HEK293 (cell line): ENCODE results near the gene ZSCAN20.

ENCODE experiments used
- CTCF ChIA-PET: fragments of 350-600 bp; formaldehyde crosslinking; extraction: SDS; loops from one replicate; lab custom pipeline; 2021; ENCODE audit warnings: antibody characterized with exemption; lab: Yijun Ruan, JAX
- POLR2A ChIA-PET: fragments of 300-600 bp; formaldehyde crosslinking; extraction: SDS; loops from one replicate; lab custom pipeline; 2020; ENCODE audit warnings: antibody characterized with exemption, inconsistent platforms; lab: Yijun Ruan, JAX
- H3K27ac ChIP-seq: fragments of 200-500 bp; sonication (Bioruptor generic); 2 replicates; pipeline ENCODE4 v1.5.1; 2014; ENCODE audit warnings: low read depth, low read length, control low read depth, inconsistent platforms; ENCODE audit errors: extremely low read depth
- H3K36me3 ChIP-seq, 2 experiments: fragments of 200-500 bp in 1 of 2; sonication (Bioruptor generic) in 1 of 2; 1 replicate in 1 of 2; 2 replicates in 1 of 2; pipeline ENCODE4 v1.5.1; 2014 to 2017; ENCODE audit warnings: inconsistent platforms in 2 of 2, low read length in 2 of 2; ENCODE audit not compliant: control insufficient read depth in 2 of 2, insufficient read depth in 1 of 2
- H3K4me1 ChIP-seq: fragments of 200-500 bp; sonication (Bioruptor generic); 2 replicates; pipeline ENCODE4 v1.5.1; 2014; ENCODE audit warnings: mild to moderate bottlenecking, low read length, inconsistent platforms; ENCODE audit not compliant: control insufficient read depth, insufficient read depth
- H3K4me3 ChIP-seq: 2 replicates; pipeline ENCODE4 v1.5.1; 2011; ENCODE audit warnings: low read depth, mild to moderate bottlenecking, control low read depth, low read length, moderate library complexity
- H3K9me3 ChIP-seq: fragments of 200-500 bp; sonication (Bioruptor generic); 2 replicates; pipeline ENCODE4 v1.5.1; 2014; ENCODE audit warnings: low read depth, low read length, inconsistent platforms; ENCODE audit not compliant: control insufficient read depth, insufficient read depth
- KLF1 ChIP-seq: fragments of 450-650 bp; formaldehyde crosslinking; IDR thresholded peaks from 2 replicates; pipeline ENCODE4 v1.5.1; 2016; ENCODE audit warnings: missing biosample characterization, missing genetic modification characterization
- KLF7 ChIP-seq: fragments of 450-650 bp; formaldehyde crosslinking; IDR thresholded peaks from 2 replicates; pipeline ENCODE4 v1.5.1; 2016; ENCODE audit warnings: missing biosample characterization, missing genetic modification characterization, borderline replicate concordance
- MYNN ChIP-seq: fragments of 450-650 bp; formaldehyde crosslinking; IDR thresholded peaks from 2 replicates; pipeline ENCODE4 v1.5.1; 2016; ENCODE audit warnings: missing biosample characterization, missing genetic modification characterization, borderline replicate concordance
- REPIN1 ChIP-seq: fragments of 450-650 bp; formaldehyde crosslinking; IDR thresholded peaks from 2 replicates; pipeline ENCODE4 v1.5.1; 2017; ENCODE audit warnings: missing biosample characterization, missing genetic modification characterization, low read depth
- TCF7L2 ChIP-seq: IDR thresholded peaks from 2 replicates; pipeline ENCODE4 v1.6.1; 2011; ENCODE audit warnings: low read depth, mild to moderate bottlenecking, inconsistent platforms, low read length, moderate library complexity, borderline replicate concordance
- ZBTB7A ChIP-seq: fragments of 450-650 bp; formaldehyde crosslinking; IDR thresholded peaks from 2 replicates; pipeline ENCODE4 v1.5.1; 2016; ENCODE audit warnings: low read depth, missing biosample characterization, missing genetic modification characterization
- ZNF132 ChIP-seq: fragments of 450-650 bp; formaldehyde crosslinking; IDR thresholded peaks from 2 replicates; pipeline ENCODE4 v1.5.1; 2017; ENCODE audit warnings: missing biosample characterization, missing genetic modification characterization, borderline replicate concordance
- ZNF391 ChIP-seq: fragments of 450-650 bp; formaldehyde crosslinking; IDR thresholded peaks from 2 replicates; pipeline ENCODE4 v1.5.1; 2016; ENCODE audit warnings: low read depth, missing biosample characterization, missing genetic modification characterization, borderline replicate concordance
- ZNF529 ChIP-seq: fragments of 450-650 bp; formaldehyde crosslinking; IDR thresholded peaks from 2 replicates; pipeline ENCODE4 v1.5.1; 2017; ENCODE audit warnings: missing genetic modification characterization, missing biosample characterization; ENCODE audit not compliant: insufficient replicate concordance
- ZNF548 ChIP-seq: fragments of 450-650 bp; formaldehyde crosslinking; IDR thresholded peaks from 2 replicates; pipeline ENCODE4 v1.5.1; 2016; ENCODE audit warnings: missing biosample characterization, missing genetic modification characterization
- ZNF629 ChIP-seq: fragments of 450-650 bp; formaldehyde crosslinking; IDR thresholded peaks from 2 replicates; pipeline ENCODE4 v1.5.1; 2017; ENCODE audit warnings: missing biosample characterization, missing genetic modification characterization
- ZNF777 ChIP-seq: fragments of 450-650 bp; formaldehyde crosslinking; IDR thresholded peaks from 2 replicates; pipeline ENCODE4 v1.5.1; 2017; ENCODE audit warnings: missing biosample characterization, missing genetic modification characterization, borderline replicate concordance
- ZNF830 ChIP-seq: fragments of 450-650 bp; IDR thresholded peaks from 2 replicates; pipeline ENCODE4 v1.5.0; 2018; ENCODE audit warnings: missing biosample characterization, missing genetic modification characterization, low read depth, mild to moderate bottlenecking, moderate library complexity
- ZNF837 ChIP-seq: fragments of 450-650 bp; formaldehyde crosslinking; IDR thresholded peaks from 2 replicates; pipeline ENCODE4 v1.5.1; 2016; ENCODE audit warnings: missing biosample characterization, missing genetic modification characterization
- TF ChIP-seq, protein P1 (sequence below): fragments of 450-650 bp; formaldehyde crosslinking; IDR thresholded peaks from 2 replicates; pipeline ENCODE4 v1.5.1; 2016; ENCODE audit warnings: missing biosample characterization, missing genetic modification characterization, borderline replicate concordance
- TF ChIP-seq, protein P2 (sequence below): fragments of 450-650 bp; formaldehyde crosslinking; IDR thresholded peaks from 2 replicates; pipeline ENCODE4 v1.5.1; 2016; ENCODE audit warnings: missing biosample characterization, missing genetic modification characterization
- TF ChIP-seq, protein P3 (sequence below): fragments of 450-650 bp; formaldehyde crosslinking; IDR thresholded peaks from 2 replicates; pipeline ENCODE4 v1.5.1; 2016; ENCODE audit warnings: missing biosample characterization, missing genetic modification characterization
- TF ChIP-seq, protein P4 (sequence below): fragments of 450-650 bp; formaldehyde crosslinking; IDR thresholded peaks from 2 replicates; pipeline ENCODE4 v1.5.1; 2017; ENCODE audit warnings: missing biosample characterization, missing genetic modification characterization
- TF ChIP-seq, protein P5 (sequence below): fragments of 450-650 bp; IDR thresholded peaks from 2 replicates; pipeline ENCODE4 v1.5.1; 2018; ENCODE audit warnings: missing biosample characterization, missing genetic modification characterization
- TF ChIP-seq, protein P6 (sequence below): fragments of 450-650 bp; formaldehyde crosslinking; IDR thresholded peaks from 2 replicates; pipeline ENCODE4 v1.5.1; 2016; ENCODE audit warnings: missing biosample characterization, missing genetic modification characterization

ZSCAN20 gene

DNA sequence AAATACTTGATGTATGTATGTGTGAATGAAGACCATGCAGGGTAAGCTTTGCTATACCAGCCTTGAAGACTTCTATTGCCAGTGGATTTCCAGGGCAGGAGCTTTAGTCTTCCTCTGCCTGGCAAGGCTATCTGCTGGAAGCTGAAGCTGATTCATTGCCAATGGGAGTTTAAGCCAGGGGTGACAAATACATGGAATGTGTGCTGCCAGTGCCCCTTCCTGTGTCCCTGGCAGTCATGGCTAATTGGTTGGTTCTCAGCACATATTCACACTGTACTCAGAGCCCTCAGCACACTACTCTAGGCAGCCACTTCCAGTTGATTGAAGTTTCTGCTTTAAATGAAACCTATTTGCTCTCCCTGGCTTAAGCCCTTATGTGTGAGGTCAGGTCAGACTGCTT is 1.5 kb downstream of the ZSCAN20 start (continued):
- TF ChIP-seq KLF1 (tag by site-specific recombination) = no peak
- TF ChIP-seq, protein P1, sequence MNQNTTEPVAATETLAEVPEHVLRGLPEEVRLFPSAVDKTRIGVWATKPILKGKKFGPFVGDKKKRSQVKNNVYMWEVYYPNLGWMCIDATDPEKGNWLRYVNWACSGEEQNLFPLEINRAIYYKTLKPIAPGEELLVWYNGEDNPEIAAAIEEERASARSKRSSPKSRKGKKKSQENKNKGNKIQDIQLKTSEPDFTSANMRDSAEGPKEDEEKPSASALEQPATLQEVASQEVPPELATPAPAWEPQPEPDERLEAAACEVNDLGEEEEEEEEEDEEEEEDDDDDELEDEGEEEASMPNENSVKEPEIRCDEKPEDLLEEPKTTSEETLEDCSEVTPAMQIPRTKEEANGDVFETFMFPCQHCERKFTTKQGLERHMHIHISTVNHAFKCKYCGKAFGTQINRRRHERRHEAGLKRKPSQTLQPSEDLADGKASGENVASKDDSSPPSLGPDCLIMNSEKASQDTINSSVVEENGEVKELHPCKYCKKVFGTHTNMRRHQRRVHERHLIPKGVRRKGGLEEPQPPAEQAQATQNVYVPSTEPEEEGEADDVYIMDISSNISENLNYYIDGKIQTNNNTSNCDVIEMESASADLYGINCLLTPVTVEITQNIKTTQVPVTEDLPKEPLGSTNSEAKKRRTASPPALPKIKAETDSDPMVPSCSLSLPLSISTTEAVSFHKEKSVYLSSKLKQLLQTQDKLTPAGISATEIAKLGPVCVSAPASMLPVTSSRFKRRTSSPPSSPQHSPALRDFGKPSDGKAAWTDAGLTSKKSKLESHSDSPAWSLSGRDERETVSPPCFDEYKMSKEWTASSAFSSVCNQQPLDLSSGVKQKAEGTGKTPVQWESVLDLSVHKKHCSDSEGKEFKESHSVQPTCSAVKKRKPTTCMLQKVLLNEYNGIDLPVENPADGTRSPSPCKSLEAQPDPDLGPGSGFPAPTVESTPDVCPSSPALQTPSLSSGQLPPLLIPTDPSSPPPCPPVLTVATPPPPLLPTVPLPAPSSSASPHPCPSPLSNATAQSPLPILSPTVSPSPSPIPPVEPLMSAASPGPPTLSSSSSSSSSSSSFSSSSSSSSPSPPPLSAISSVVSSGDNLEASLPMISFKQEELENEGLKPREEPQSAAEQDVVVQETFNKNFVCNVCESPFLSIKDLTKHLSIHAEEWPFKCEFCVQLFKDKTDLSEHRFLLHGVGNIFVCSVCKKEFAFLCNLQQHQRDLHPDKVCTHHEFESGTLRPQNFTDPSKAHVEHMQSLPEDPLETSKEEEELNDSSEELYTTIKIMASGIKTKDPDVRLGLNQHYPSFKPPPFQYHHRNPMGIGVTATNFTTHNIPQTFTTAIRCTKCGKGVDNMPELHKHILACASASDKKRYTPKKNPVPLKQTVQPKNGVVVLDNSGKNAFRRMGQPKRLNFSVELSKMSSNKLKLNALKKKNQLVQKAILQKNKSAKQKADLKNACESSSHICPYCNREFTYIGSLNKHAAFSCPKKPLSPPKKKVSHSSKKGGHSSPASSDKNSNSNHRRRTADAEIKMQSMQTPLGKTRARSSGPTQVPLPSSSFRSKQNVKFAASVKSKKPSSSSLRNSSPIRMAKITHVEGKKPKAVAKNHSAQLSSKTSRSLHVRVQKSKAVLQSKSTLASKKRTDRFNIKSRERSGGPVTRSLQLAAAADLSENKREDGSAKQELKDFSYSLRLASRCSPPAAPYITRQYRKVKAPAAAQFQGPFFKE = no peak
- TF ChIP-seq ZNF777 (tag by site-specific recombination) = no peak
- TF ChIP-seq ZNF548 = no peak

DNA sequence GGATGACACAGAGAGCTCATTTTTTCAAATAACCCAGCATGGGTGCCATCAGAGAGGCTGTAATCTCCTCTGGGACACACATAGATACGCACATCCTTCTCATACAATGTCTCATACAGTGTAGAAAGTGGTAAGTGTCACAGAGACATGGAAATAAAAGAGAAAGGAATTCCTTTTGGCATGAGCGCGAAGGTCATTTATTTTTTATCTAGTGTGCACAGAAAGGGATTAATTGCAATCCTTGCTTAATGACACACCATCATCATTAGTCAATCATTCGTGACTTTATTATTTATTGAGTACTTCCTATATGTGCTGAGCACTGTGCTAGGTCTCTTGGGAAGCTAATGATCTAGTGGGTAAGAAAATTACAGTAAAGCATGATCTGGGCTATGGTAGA is 5.0 kb downstream of the ZSCAN20 start:
- no peak overlapping the region for H3K27ac ChIP-seq
- peaks cover 6 to 44% of the 10 kb centered on the region in 2 experiments for H3K36me3 ChIP-seq
- H3K9me3 ChIP-seq = no peaks in the 10 kb centered on the region
- CTCF ChIA-PET = interaction anchor here (0.5 to 1.2 kb wide), 4 partner anchors 22 to 157 kb away, joined by 3 read pairs; no protein-coding TSS in a partner anchor
- TF ChIP-seq ZNF391 (tag by site-specific recombination) = no peak
- TF ChIP-seq, protein P2, sequence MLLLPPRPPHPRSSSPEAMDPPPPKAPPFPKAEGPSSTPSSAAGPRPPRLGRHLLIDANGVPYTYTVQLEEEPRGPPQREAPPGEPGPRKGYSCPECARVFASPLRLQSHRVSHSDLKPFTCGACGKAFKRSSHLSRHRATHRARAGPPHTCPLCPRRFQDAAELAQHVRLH (tag by site-specific recombination) = no peak
- no peak for TF ChIP-seq ZBTB7A (tag by site-specific recombination)
- no peak for TF ChIP-seq REPIN1 (tag by site-specific recombination)
- no peak for TF ChIP-seq ZNF830
- TF ChIP-seq KLF7 (tag by site-specific recombination) = no peak
- no peak for TF ChIP-seq ZNF548
- TF ChIP-seq, protein P3, sequence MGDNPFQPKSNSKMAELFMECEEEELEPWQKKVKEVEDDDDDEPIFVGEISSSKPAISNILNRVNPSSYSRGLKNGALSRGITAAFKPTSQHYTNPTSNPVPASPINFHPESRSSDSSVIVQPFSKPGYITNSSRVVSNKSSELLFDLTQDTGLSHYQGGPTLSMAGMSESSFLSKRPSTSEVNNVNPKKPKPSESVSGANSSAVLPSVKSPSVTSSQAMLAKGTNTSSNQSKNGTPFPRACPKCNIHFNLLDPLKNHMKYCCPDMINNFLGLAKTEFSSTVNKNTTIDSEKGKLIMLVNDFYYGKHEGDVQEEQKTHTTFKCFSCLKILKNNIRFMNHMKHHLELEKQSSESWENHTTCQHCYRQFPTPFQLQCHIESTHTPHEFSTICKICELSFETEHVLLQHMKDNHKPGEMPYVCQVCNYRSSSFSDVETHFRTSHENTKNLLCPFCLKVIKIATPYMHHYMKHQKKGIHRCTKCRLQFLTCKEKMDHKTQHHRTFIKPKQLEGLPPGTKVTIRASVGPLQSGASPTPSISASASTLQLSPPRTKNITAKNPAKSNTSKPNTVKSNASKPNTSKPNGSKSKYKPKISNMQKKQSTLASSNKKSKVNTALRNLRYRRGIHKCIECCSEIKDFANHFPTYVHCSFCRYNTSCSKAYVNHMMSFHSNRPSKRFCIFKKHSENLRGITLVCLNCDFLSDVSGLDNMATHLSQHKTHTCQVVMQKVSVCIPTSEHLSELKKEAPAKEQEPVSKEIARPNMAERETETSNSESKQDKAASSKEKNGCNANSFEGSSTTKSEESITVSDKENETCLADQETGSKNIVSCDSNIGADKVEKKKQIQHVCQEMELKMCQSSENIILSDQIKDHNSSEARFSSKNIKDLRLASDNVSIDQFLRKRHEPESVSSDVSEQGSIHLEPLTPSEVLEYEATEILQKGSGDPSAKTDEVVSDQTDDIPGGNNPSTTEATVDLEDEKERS (tag by site-specific recombination) = no peak
- TF ChIP-seq, protein P4, sequence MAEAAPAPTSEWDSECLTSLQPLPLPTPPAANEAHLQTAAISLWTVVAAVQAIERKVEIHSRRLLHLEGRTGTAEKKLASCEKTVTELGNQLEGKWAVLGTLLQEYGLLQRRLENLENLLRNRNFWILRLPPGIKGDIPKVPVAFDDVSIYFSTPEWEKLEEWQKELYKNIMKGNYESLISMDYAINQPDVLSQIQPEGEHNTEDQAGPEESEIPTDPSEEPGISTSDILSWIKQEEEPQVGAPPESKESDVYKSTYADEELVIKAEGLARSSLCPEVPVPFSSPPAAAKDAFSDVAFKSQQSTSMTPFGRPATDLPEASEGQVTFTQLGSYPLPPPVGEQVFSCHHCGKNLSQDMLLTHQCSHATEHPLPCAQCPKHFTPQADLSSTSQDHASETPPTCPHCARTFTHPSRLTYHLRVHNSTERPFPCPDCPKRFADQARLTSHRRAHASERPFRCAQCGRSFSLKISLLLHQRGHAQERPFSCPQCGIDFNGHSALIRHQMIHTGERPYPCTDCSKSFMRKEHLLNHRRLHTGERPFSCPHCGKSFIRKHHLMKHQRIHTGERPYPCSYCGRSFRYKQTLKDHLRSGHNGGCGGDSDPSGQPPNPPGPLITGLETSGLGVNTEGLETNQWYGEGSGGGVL = no peak
- no peak for TF ChIP-seq ZNF132 (tag by site-specific recombination)
- no peak for TF ChIP-seq MYNN (tag by site-specific recombination)
- TF ChIP-seq ZNF837 = no peak
- no peak for TF ChIP-seq ZNF629 (tag by site-specific recombination)
- TF ChIP-seq ZNF529 (tag by site-specific recombination) = no peak
- TF ChIP-seq TCF7L2 = no peak
- TF ChIP-seq, protein P5, sequence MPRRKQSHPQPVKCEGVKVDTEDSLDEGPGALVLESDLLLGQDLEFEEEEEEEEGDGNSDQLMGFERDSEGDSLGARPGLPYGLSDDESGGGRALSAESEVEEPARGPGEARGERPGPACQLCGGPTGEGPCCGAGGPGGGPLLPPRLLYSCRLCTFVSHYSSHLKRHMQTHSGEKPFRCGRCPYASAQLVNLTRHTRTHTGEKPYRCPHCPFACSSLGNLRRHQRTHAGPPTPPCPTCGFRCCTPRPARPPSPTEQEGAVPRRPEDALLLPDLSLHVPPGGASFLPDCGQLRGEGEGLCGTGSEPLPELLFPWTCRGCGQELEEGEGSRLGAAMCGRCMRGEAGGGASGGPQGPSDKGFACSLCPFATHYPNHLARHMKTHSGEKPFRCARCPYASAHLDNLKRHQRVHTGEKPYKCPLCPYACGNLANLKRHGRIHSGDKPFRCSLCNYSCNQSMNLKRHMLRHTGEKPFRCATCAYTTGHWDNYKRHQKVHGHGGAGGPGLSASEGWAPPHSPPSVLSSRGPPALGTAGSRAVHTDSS (tag by site-specific recombination) = no peak
- TF ChIP-seq, protein P6, sequence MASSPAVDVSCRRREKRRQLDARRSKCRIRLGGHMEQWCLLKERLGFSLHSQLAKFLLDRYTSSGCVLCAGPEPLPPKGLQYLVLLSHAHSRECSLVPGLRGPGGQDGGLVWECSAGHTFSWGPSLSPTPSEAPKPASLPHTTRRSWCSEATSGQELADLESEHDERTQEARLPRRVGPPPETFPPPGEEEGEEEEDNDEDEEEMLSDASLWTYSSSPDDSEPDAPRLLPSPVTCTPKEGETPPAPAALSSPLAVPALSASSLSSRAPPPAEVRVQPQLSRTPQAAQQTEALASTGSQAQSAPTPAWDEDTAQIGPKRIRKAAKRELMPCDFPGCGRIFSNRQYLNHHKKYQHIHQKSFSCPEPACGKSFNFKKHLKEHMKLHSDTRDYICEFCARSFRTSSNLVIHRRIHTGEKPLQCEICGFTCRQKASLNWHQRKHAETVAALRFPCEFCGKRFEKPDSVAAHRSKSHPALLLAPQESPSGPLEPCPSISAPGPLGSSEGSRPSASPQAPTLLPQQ = no peak
- TF ChIP-seq, all 188 proteins: peak for 0
- POLR2A ChIA-PET = no interaction called here
- no peaks in the 10 kb centered on the region for H3K4me1 ChIP-seq
- no peak overlapping the region for H3K4me3 ChIP-seq
